ENCODE results near the gene SH3PXD2A. TPM values are rescaled to one million over a fixed set of nuclear protein-coding genes. Genes with fewer than 3 reads are reported as not detected.
A peak's percentile ranks its signal among the peaks of the same experiment; 100 is the strongest.

SH3PXD2A gene
- total and polyA plus RNA-seq, 2 donors (not counting 1 experiment from before 2014, with no cell fraction given) = 3.2 to 33.5 TPM

- ChIA-PET POLR2A (no interaction called here), CTCF (interaction anchor here (1.0 to 5.9 kb wide), 2 partner anchors 17 to 43 kb away, joined by 3 to 44 read pairs; no protein-coding TSS in a partner anchor)
- Histone ChIP-seq H3K36me3 (replicated peaks in 1 of 2; ENCODE audit: control extremely low read depth in 1 of 2, control insufficient read depth in 1 of 2, extremely low read depth in 1 of 2, insufficient read depth in 2 of 2, low read length in 1 of 2) (no peaks in the 10 kb centered on the region), H4K20me1 (ENCODE audit: control insufficient read depth, insufficient read depth, low read length, poor library complexity, severe bottlenecking) (peaks cover 5% of the 10 kb centered on the region), H2AFZ (ENCODE audit: insufficient read depth, low read depth, low read length, poor library complexity, severe bottlenecking) (no peak overlapping the region), H3K4me2 (replicated peaks; ENCODE audit: low read depth, low read length, poor library complexity, severe bottlenecking) (no peak overlapping the region), H3K4me1 (ENCODE audit: control insufficient read depth in 2 of 2, insufficient read depth in 2 of 2, low read length in 2 of 2) (peaks cover 9 to 11% of the 10 kb centered on the region in 2 donors), H3K27ac (ENCODE audit: low read length in 2 of 2) (no peak overlapping the region), H3K27me3 (replicated peaks in 1 of 4; ENCODE audit: control extremely low read depth in 1 of 4, control insufficient read depth in 3 of 4, insufficient read depth in 4 of 4, low read length in 3 of 4) (peaks cover 0 to 3% (median 0%) of the 10 kb centered on the region in 4 experiments), H3K4me3 (ENCODE audit: control extremely low read depth in 1 of 5, extremely low read depth in 1 of 5, insufficient read depth in 1 of 5, low read depth in 2 of 5, low read length in 4 of 5) (no peak overlapping the region), H3K9ac (ENCODE audit: low read length) (no peak overlapping the region), H3K79me2 (ENCODE audit: control insufficient read depth, insufficient read depth, low read length) (no peaks in the 10 kb centered on the region), H3K9me3 (ENCODE audit: control extremely low read depth in 1 of 3, control insufficient read depth in 2 of 3, insufficient read depth in 1 of 3, low read length in 2 of 3) (peaks cover 0 to 10% (median 0%) of the 10 kb centered on the region in 3 donors)
- peaks cover 11% of the 10 kb centered on the region for H3K4me1 Mint-ChIP-seq
- TF ChIP-seq CTCF (IDR thresholded peaks at IDR 0.05) (no peak), EZH2 (IDR thresholded peaks at IDR 0.05; ENCODE audit: borderline replicate concordance, insufficient read depth, low read depth, low read length, poor library complexity, severe bottlenecking) (no peak)
- DNase-seq = no peak
- no peak overlapping the region for H3K4me3 Mint-ChIP-seq
- no peak for ATAC-seq (ENCODE audit: low read depth)
- H3K27ac Mint-ChIP-seq = no peak overlapping the region
- no peaks in the 10 kb centered on the region for H3K9me3 Mint-ChIP-seq (ENCODE audit: insufficient read depth)
- no peaks in the 10 kb centered on the region for H3K27me3 Mint-ChIP-seq
- intact Hi-C loops (cut with micrococcal nuclease) = no loop called here
- 90% methylated on average over 2 of the region's 2 CpGs for WGBS (ENCODE audit: insufficient coverage)
These were observed 185.4 kb downstream of the SH3PXD2A start for GRCh38 chr10:103669944-103670343.

- peaks cover 11% of the 10 kb centered on the region for H3K4me1 Mint-ChIP-seq
- H3K9ac ChIP-seq (ENCODE audit: low read length) = peak overlapping the region; percentile 22
- no peak overlapping the region for H3K4me3 Mint-ChIP-seq
- H3K36me3 ChIP-seq (replicated peaks in 1 of 2; ENCODE audit: control extremely low read depth in 1 of 2, control insufficient read depth in 1 of 2, extremely low read depth in 1 of 2, insufficient read depth in 2 of 2, low read length in 1 of 2) = no peaks in the 10 kb centered on the region
- no peak overlapping the region for H2AFZ ChIP-seq (ENCODE audit: insufficient read depth, low read depth, low read length, poor library complexity, severe bottlenecking)
- ATAC-seq (ENCODE audit: low read depth) (no peak), DNase-seq (no peak)
- 84% methylated on average over 6 of the region's 6 CpGs for WGBS (ENCODE audit: insufficient coverage)
- peaks cover 0 to 3% (median 0%) of the 10 kb centered on the region in 4 experiments for H3K27me3 ChIP-seq (replicated peaks in 1 of 4; ENCODE audit: control extremely low read depth in 1 of 4, control insufficient read depth in 3 of 4, insufficient read depth in 4 of 4, low read length in 3 of 4)
- H3K27me3 Mint-ChIP-seq = no peaks in the 10 kb centered on the region
- H3K4me2 ChIP-seq (replicated peaks; ENCODE audit: low read depth, low read length, poor library complexity, severe bottlenecking) = peak overlapping the region; percentile 53
- H3K9me3 ChIP-seq (ENCODE audit: control extremely low read depth in 1 of 3, control insufficient read depth in 2 of 3, insufficient read depth in 1 of 3, low read length in 2 of 3) = peaks cover 0 to 10% (median 0%) of the 10 kb centered on the region in 3 donors
- intact Hi-C loops (cut with micrococcal nuclease) = no loop called here
- no peak overlapping the region for H3K27ac ChIP-seq (ENCODE audit: low read length in 2 of 2)
- CTCF ChIA-PET = interaction anchor here (1.0 to 5.9 kb wide), 2 partner anchors 17 to 43 kb away, joined by 3 to 44 read pairs; no protein-coding TSS in a partner anchor
- H3K27ac Mint-ChIP-seq = no peak overlapping the region
- no peak overlapping the region for H3K4me3 ChIP-seq (ENCODE audit: control extremely low read depth in 1 of 5, extremely low read depth in 1 of 5, insufficient read depth in 1 of 5, low read depth in 2 of 5, low read length in 4 of 5)
- POLR2A ChIA-PET = interaction anchor here (1.5 kb wide), 1 partner anchor 9 kb away, joined by 3 read pairs; no protein-coding TSS in a partner anchor
- peaks cover 5% of the 10 kb centered on the region for H4K20me1 ChIP-seq (ENCODE audit: control insufficient read depth, insufficient read depth, low read length, poor library complexity, severe bottlenecking)
- peaks cover 9 to 11% of the 10 kb centered on the region in 2 donors for H3K4me1 ChIP-seq (ENCODE audit: control insufficient read depth in 2 of 2, insufficient read depth in 2 of 2, low read length in 2 of 2)
- no peaks in the 10 kb centered on the region for H3K9me3 Mint-ChIP-seq (ENCODE audit: insufficient read depth)
- no peak for TF ChIP-seq EZH2 (IDR thresholded peaks at IDR 0.05; ENCODE audit: borderline replicate concordance, insufficient read depth, low read depth, low read length, poor library complexity, severe bottlenecking)
- no peak for TF ChIP-seq CTCF (IDR thresholded peaks at IDR 0.05)
- H3K79me2 ChIP-seq (ENCODE audit: control insufficient read depth, insufficient read depth, low read length) = no peaks in the 10 kb centered on the region
These were observed 186.0 kb downstream of the SH3PXD2A start for GRCh38 chr10:103669243-103669929.
